Keratinocyte (primary cell): Measurements from ENCODE around the gene IL17RD. TPM values are rescaled to one million over a fixed set of nuclear protein-coding genes. Genes with fewer than 3 reads are reported as not detected.
"Not testable (repeated sequence)": the region's sequence is repeated elsewhere in the genome, so short reads cannot be mapped to it uniquely, and the experiment has no call there.

Experiments
- DNase-seq: peaks from one replicate; pipeline ENCODE4 v3.0.0-alpha.2; 2011; ENCODE audit warnings: low read depth, missing footprints, low spot score
- FAIRE-seq: peaks from 2 replicates; lab custom pipeline; 2011; peaks lifted over from hg19 to GRCh38; lab: Jason Lieb, UNC
- H2AFZ ChIP-seq: 2 replicates; pipeline ENCODE4 v1.6.0; 2012; ENCODE audit warnings: low read length, control low read depth, inconsistent platforms; ENCODE audit not compliant: control insufficient read depth
- H3K27ac ChIP-seq: 2 replicates; pipeline ENCODE4 v1.5.1; 2011; ENCODE audit warnings: low read length; ENCODE audit not compliant: control insufficient read depth, insufficient read depth
- H3K27me3 ChIP-seq: 3 replicates; pipeline ENCODE4 v1.6.0; 2011; ENCODE audit warnings: low read length; ENCODE audit not compliant: control insufficient read depth, insufficient read depth; ENCODE audit errors: extremely low read depth
- H3K36me3 ChIP-seq, 2 experiments: 2 replicates in 1 of 2; 3 replicates in 1 of 2; pipeline ENCODE4 v1.5.1; 2011; ENCODE audit warnings: low read length in 2 of 2, mild to moderate bottlenecking in 1 of 2; ENCODE audit not compliant: control insufficient read depth in 2 of 2, insufficient read depth in 2 of 2; ENCODE audit errors: extremely low read depth in 1 of 2
- H3K4me1 ChIP-seq: 3 replicates; pipeline ENCODE4 v1.5.1; 2011; ENCODE audit warnings: low read length; ENCODE audit not compliant: control insufficient read depth, insufficient read depth; ENCODE audit errors: extremely low read depth
- H3K4me2 ChIP-seq: 3 replicates; pipeline ENCODE4 v1.6.0; 2011; ENCODE audit warnings: low read depth, low read length; ENCODE audit not compliant: control insufficient read depth, insufficient read depth; ENCODE audit errors: extremely low read depth
- H3K4me3 ChIP-seq, 3 experiments: fragments of 200-600 bp in 1 of 3; sonication (generic) in 1 of 3; 2 replicates in 2 of 3; 3 replicates in 1 of 3; pipeline ENCODE4 v1.5.1; 2011 to 2016; ENCODE audit warnings: low read length in 3 of 3, mild to moderate bottlenecking in 3 of 3, control low read depth in 2 of 3, inconsistent platforms in 1 of 3, low read depth in 1 of 3, mixed read lengths in 1 of 3, mixed run types in 1 of 3, moderate library complexity in 1 of 3; ENCODE audit not compliant: control insufficient read depth in 2 of 3, insufficient read depth in 2 of 3; ENCODE audit errors: extremely low read depth in 1 of 3
- H3K79me2 ChIP-seq: 2 replicates; pipeline ENCODE4 v1.6.0; 2012; ENCODE audit warnings: low read length; ENCODE audit not compliant: control insufficient read depth, insufficient read depth
- H3K9ac ChIP-seq: 3 replicates; pipeline ENCODE4 v1.6.0; 2011; ENCODE audit warnings: low read length; ENCODE audit not compliant: control insufficient read depth, insufficient read depth; ENCODE audit errors: extremely low read depth
- H3K9me1 ChIP-seq: 3 replicates; pipeline ENCODE4 v1.6.0; 2011; ENCODE audit warnings: low read length; ENCODE audit not compliant: control insufficient read depth, insufficient read depth; ENCODE audit errors: extremely low read depth
- H3K9me3 ChIP-seq: 2 replicates; pipeline ENCODE4 v1.5.1; 2012; ENCODE audit warnings: low read depth, low read length; ENCODE audit not compliant: control insufficient read depth
- H4K20me1 ChIP-seq: 3 replicates; pipeline ENCODE4 v1.6.0; 2011; ENCODE audit warnings: low read length; ENCODE audit not compliant: control insufficient read depth, insufficient read depth; ENCODE audit errors: extremely low read depth
- EZH2 ChIP-seq: IDR thresholded peaks from one replicate; pipeline ENCODE4 v1.6.1; 2012; ENCODE audit warnings: inconsistent platforms, mild to moderate bottlenecking, low read length, moderate library complexity
- dilution Hi-C: fragments of 300-500 bp; cut with MboI; formaldehyde crosslinking; loops from one replicate; pipeline ENCODE4 v1.7.0; 2020; ENCODE audit warnings: low sequenced_read_pairs; ENCODE audit not compliant: extremely low pct_ligation_motif_present
- polyA plus RNA-seq, 5 experiments: library from polyadenylated mRNA; depleted of rRNA in 3 of 5; stranded (reverse) in 3 of 5; stranded (forward) in 1 of 5; unstranded in 1 of 5; fragments of >200 nt; gene quantifications; 1 replicate in 1 of 5; 2 replicates in 3 of 5; 3 replicates in 1 of 5; pipeline versions ENCODE4 v1.2.1 to v1.2.3, GENCODE V29; 2011 to 2012; ENCODE audit warnings: missing spikeins in 2 of 5, low read depth in 1 of 5, low replicate concordance in 1 of 5
- TF ChIP-seq, protein P1 (sequence below), 3 experiments: IDR thresholded peaks in 1 of 3; conservative IDR thresholded peaks in 1 of 3; optimal IDR thresholded peaks in 1 of 3; 2 replicates in 2 of 3; 3 replicates in 1 of 3; pipeline versions ENCODE3 to v1.5.1; 2011; ENCODE audit warnings: low read length in 3 of 3, mild to moderate bottlenecking in 3 of 3, moderate library complexity in 2 of 3, control low read depth in 1 of 3, inconsistent platforms in 1 of 3; ENCODE audit not compliant: insufficient read depth in 2 of 3; ENCODE audit errors: extremely low read depth in 1 of 3

IL17RD gene
- polyA plus RNA-seq, 1 donor (not counting 4 experiments of a cell fraction or from before 2014, with no cell fraction given) = 1.4 TPM

GRCh38 chr3:57085211-57085610 lies 79.9 kb downstream of the IL17RD start:
- Histone ChIP-seq H3K4me2 (no peak overlapping the region), H2AFZ (no peak overlapping the region), H3K27me3 (no peaks in the 10 kb centered on the region), H3K36me3 (no peaks in the 10 kb centered on the region), H3K27ac (no peak overlapping the region), H3K79me2 (no peaks in the 10 kb centered on the region), H3K4me1 (peaks cover 6% of the 10 kb centered on the region), H3K4me3 (no peak overlapping the region), H3K9ac (no peak overlapping the region), H3K9me3 (no peaks in the 10 kb centered on the region), H3K9me1 (no peaks in the 10 kb centered on the region), H4K20me1 (no peaks in the 10 kb centered on the region)
- TF ChIP-seq EZH2 = no peak
- TF ChIP-seq, protein P1, sequence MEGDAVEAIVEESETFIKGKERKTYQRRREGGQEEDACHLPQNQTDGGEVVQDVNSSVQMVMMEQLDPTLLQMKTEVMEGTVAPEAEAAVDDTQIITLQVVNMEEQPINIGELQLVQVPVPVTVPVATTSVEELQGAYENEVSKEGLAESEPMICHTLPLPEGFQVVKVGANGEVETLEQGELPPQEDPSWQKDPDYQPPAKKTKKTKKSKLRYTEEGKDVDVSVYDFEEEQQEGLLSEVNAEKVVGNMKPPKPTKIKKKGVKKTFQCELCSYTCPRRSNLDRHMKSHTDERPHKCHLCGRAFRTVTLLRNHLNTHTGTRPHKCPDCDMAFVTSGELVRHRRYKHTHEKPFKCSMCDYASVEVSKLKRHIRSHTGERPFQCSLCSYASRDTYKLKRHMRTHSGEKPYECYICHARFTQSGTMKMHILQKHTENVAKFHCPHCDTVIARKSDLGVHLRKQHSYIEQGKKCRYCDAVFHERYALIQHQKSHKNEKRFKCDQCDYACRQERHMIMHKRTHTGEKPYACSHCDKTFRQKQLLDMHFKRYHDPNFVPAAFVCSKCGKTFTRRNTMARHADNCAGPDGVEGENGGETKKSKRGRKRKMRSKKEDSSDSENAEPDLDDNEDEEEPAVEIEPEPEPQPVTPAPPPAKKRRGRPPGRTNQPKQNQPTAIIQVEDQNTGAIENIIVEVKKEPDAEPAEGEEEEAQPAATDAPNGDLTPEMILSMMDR (optimal IDR thresholded peaks at IDR 0.05 in 1 of 3, IDR thresholded peaks at IDR 0.05 in 1 of 3, conservative IDR thresholded peaks at IDR 0.05 in 1 of 3; ENCODE audit: extremely low read depth in 1 of 3, insufficient read depth in 2 of 3, low read length in 3 of 3) = no peak
- DNase-seq (no peak), FAIRE-seq (no peak)
- dilution Hi-C loops = loop anchor here (25.0 kb wide), 1 partner anchor 98 kb away; no protein-coding TSS in a partner anchor

DNA sequence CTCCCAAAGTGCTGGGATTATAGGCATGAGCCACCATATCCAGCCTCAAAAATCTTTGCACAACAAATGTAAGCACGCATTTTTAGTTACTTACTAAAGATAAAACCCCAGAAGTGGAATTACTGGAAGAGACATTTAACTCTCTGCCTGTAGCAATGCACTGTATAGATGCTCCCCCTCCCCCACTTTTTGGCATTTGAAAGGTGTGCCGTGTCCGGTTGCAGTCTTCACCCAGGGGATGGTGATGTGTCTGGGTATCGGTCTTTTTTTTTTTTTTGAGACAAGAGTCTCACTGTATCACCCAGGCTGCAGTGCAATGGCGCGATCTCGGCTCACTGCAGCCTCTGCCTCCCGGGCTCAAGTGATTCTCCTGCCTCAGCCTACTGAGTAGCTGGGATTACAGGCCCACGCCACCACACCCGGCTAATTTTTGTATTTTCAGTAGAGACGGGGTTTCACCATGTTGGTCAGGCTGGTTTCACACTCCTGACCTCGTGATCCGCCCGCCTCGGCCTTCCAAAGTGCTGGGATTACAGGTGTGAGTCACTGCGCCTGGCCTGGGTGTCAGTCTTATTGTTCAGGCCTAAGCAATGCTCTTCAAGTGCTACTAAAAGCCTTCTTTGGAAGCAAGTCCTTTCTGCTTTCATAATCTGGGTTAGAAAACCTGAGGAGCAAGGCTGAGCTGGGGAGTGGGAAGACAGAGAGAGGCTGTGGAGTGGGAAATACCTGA lies 81.7 kb downstream of the IL17RD start:
- H3K9me3 ChIP-seq, H3K4me2 ChIP-seq, H3K36me3 ChIP-seq, H3K4me3 ChIP-seq, H3K79me2 ChIP-seq, DNase-seq, H3K27ac ChIP-seq, H3K27me3 ChIP-seq, H2AFZ ChIP-seq, H4K20me1 ChIP-seq, H3K9me1 ChIP-seq, H3K9ac ChIP-seq, FAIRE-seq: not testable (repeated sequence)
- H3K4me1 ChIP-seq = peaks cover 11% of the 10 kb centered on the region
- dilution Hi-C loops = loop anchor here (25.0 kb wide), 1 partner anchor 96 kb away; no protein-coding TSS in a partner anchor
